GM10266 (cell line): ENCODE data around the gene ARHGAP42.

ENCODE experiments used
- DNase-seq: peaks from one replicate; pipeline ENCODE4 v3.0.0; 2012; ENCODE audit errors: extremely low spot score
- CTCF ChIP-seq: IDR thresholded peaks from 2 replicates; pipeline ENCODE4 v1.5.1; 2012; ENCODE audit warnings: mild to moderate bottlenecking, low read depth; ENCODE audit not compliant: control insufficient read depth, insufficient read depth; ENCODE audit errors: missing control alignments

The ARHGAP42 gene

GRCh38 chr11:100908746-100909145 lies 221.7 kb downstream of the ARHGAP42 start:
- TF ChIP-seq CTCF, result no peak
- DNase-seq, result no peak

GRCh38 chr11:100910808-100911207 lies 223.7 kb downstream of the ARHGAP42 start:
- TF ChIP-seq CTCF, result no peak
- DNase-seq, result peak; percentile 20

GRCh38 chr11:100914415-100915110 lies 227.5 kb downstream of the ARHGAP42 start:
- no peak for TF ChIP-seq CTCF
- DNase-seq, result no peak

- no peak for TF ChIP-seq CTCF
- DNase-seq, result no peak
These were observed 231.7 kb downstream of the ARHGAP42 start for GRCh38 chr11:100918551-100919500.

- no peak for TF ChIP-seq CTCF
- DNase-seq, result no peak
These were observed 233.5 kb downstream of the ARHGAP42 start for GRCh38 chr11:100920593-100920992.

GRCh38 chr11:100922121-100922520 lies 235.0 kb downstream of the ARHGAP42 start:
- no peak for TF ChIP-seq CTCF
- DNase-seq, result no peak

- TF ChIP-seq CTCF, result no peak
- DNase-seq, result no peak
These were observed 236.5 kb downstream of the ARHGAP42 start for GRCh38 chr11:100923555-100923954.
